Nephron progenitor cell (in vitro differentiated cells): ENCODE results near the gene VPS35L.

Experiments
- DNase-seq: peaks from one replicate; pipeline ENCODE4 v3.0.0; 2021
- H3K27ac Mint-ChIP-seq: 2 replicates; pipeline ENCODE4 v1.8.0; 2021; ENCODE audit warnings: mild to moderate bottlenecking, moderate library complexity, mixed read lengths
- H3K27me3 Mint-ChIP-seq: 2 replicates; pipeline ENCODE4 v1.8.0; 2021; ENCODE audit warnings: mild to moderate bottlenecking, low read depth, mixed read lengths; ENCODE audit not compliant: poor library complexity
- H3K36me3 Mint-ChIP-seq: 2 replicates; pipeline ENCODE4 v1.8.0; 2021; ENCODE audit warnings: low read depth, mixed read lengths
- H3K4me1 Mint-ChIP-seq: 2 replicates; pipeline ENCODE4 v1.8.0; 2021; ENCODE audit warnings: mixed read lengths
- H3K4me3 Mint-ChIP-seq: 2 replicates; pipeline ENCODE4 v1.8.0; 2021; ENCODE audit warnings: mild to moderate bottlenecking, moderate library complexity, mixed read lengths
- H3K9me3 Mint-ChIP-seq: 2 replicates; pipeline ENCODE4 v1.8.0; 2021; ENCODE audit warnings: mild to moderate bottlenecking, moderate library complexity, mixed read lengths
- CTCF ChIP-seq: fragments of 200-600 bp; sonication (generic); IDR thresholded peaks from 2 replicates; pipeline ENCODE4 v1.5.0; 2021; ENCODE audit warnings: antibody characterized with exemption

The VPS35L gene

GRCh38 chr16:19708296-19709205 is 153.0 kb downstream of the VPS35L start:
- DNase-seq = peak; percentile 25
- H3K4me3 Mint-ChIP-seq = no peak overlapping the region
- peak overlapping the region; percentile 86 for H3K27ac Mint-ChIP-seq
- H3K27me3 Mint-ChIP-seq = no peaks in the 10 kb centered on the region
- H3K4me1 Mint-ChIP-seq = peaks cover 44% of the 10 kb centered on the region
- no peaks in the 10 kb centered on the region for H3K9me3 Mint-ChIP-seq
- H3K36me3 Mint-ChIP-seq = peaks cover 68% of the 10 kb centered on the region
- TF ChIP-seq CTCF = no peak

GRCh38 chr16:19709381-19710136 is 154.1 kb downstream of the VPS35L start:
- peaks cover 44% of the 10 kb centered on the region for H3K4me1 Mint-ChIP-seq

GRCh38 chr16:19710191-19710908 is 154.8 kb downstream of the VPS35L start:
- Mint-ChIP-seq H3K4me3 (no peak overlapping the region), H3K36me3 (peaks cover 65% of the 10 kb centered on the region)
- no peak for DNase-seq

More at GRCh38 chr16:19709381-19710136, 154.1 kb downstream of the VPS35L start:
- no peak overlapping the region for H3K4me3 Mint-ChIP-seq
- H3K9me3 Mint-ChIP-seq = no peaks in the 10 kb centered on the region
- H3K36me3 Mint-ChIP-seq = peaks cover 68% of the 10 kb centered on the region
- peak overlapping the region; percentile 86 for H3K27ac Mint-ChIP-seq
- no peak for TF ChIP-seq CTCF
- DNase-seq = no peak
- H3K27me3 Mint-ChIP-seq = no peaks in the 10 kb centered on the region

GRCh38 chr16:19710991-19711545 is 155.6 kb downstream of the VPS35L start:
- no peaks in the 10 kb centered on the region for H3K27me3 Mint-ChIP-seq
- H3K27ac Mint-ChIP-seq = peak overlapping the region; percentile 68
- peaks cover 50% of the 10 kb centered on the region for H3K4me1 Mint-ChIP-seq
- H3K36me3 Mint-ChIP-seq = peaks cover 59% of the 10 kb centered on the region
- TF ChIP-seq CTCF = no peak
- no peaks in the 10 kb centered on the region for H3K9me3 Mint-ChIP-seq
- H3K4me3 Mint-ChIP-seq = no peak overlapping the region
- no peak for DNase-seq

More at GRCh38 chr16:19710191-19710908, 154.8 kb downstream of the VPS35L start:
- H3K27ac Mint-ChIP-seq = peak overlapping the region; percentile 86
- H3K4me1 Mint-ChIP-seq = peaks cover 44% of the 10 kb centered on the region
- TF ChIP-seq CTCF = no peak
- H3K27me3 Mint-ChIP-seq = no peaks in the 10 kb centered on the region
- no peaks in the 10 kb centered on the region for H3K9me3 Mint-ChIP-seq

- DNase-seq = no peak
- Mint-ChIP-seq H3K27ac (peak overlapping the region; percentile 68), H3K36me3 (peaks cover 53% of the 10 kb centered on the region), H3K4me1 (peaks cover 52% of the 10 kb centered on the region), H3K27me3 (no peaks in the 10 kb centered on the region), H3K9me3 (no peaks in the 10 kb centered on the region), H3K4me3 (no peak overlapping the region)
- no peak for TF ChIP-seq CTCF
These were observed 156.1 kb downstream of the VPS35L start for GRCh38 chr16:19711643-19712042.
